RKO (cell line): Measurements from ENCODE around the gene AHDC1.

Source experiments
- DNase-seq: peaks from one replicate; pipeline ENCODE4 v3.0.0-alpha.2; 2016; ENCODE audit warnings: low spot score

The AHDC1 gene

DNA sequence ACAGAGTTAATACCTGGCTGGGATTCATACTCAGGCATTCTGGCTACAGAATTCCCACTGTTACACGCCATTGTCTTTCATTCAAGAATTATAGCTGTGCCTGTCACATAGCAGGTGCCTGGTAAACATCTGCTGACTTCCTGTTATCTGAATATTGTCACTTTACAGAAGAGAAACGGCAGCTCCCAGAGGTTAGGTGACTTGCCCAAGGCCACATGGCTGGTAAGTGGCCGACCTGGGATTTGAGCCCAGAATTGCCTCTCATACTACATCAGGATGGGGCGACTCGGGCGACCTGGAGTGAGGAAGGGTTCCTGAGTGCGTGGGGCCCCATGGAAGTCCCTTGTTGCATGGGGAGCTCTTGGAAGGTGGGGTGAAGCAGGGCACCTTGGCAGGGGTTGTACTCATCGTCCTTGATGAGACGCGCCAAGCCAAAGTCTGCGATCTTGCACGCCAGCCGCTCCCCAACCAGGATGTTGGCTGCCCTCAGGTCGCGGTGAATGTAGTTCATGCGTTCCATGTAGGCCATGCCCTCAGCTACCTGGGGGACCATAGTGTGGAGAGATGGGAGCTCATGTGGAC is 10.2 kb upstream of the AHDC1 start:
- DNase-seq = no peak

DNA sequence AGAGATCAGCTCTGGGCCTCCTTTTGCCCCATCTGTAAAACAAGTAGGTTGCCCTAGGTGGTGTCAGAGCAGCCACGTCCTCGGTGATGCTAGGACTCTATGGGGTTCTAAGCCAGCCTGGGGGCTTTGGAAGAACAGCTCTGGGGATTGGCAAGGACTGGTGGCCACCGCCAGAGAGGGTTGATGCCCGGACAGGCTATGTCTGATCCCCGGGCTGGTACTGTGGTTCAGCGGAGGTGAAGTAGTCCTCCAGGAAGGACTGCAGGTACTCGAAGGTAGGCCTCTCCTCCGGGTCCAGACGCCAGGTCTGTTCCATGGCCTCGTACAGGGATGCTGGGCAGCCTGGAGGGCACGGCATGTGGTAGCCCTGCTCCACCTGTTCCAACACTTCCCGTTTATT is 8.8 kb upstream of the AHDC1 start:
- no peak for DNase-seq

DNA sequence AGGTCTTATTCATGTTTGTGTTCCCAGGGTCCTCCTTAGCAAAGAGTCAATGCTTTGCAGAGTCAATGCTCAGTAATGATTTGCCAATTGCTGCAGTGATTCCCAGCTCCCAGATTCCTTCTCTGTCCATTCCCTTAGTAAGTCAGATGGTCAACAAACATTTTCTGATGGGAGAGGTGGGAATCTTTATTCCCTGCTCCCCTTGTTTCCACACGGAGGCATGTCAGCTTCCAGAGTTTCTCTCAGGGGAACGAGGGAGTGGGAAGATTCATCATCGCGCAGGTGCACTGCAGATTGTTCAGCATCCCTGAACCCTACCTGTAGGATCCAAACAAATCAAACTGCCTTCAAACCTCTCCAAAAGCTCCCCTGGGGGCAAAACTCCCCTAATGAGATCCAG is 7.5 kb upstream of the AHDC1 start:
- DNase-seq = no peak

DNA sequence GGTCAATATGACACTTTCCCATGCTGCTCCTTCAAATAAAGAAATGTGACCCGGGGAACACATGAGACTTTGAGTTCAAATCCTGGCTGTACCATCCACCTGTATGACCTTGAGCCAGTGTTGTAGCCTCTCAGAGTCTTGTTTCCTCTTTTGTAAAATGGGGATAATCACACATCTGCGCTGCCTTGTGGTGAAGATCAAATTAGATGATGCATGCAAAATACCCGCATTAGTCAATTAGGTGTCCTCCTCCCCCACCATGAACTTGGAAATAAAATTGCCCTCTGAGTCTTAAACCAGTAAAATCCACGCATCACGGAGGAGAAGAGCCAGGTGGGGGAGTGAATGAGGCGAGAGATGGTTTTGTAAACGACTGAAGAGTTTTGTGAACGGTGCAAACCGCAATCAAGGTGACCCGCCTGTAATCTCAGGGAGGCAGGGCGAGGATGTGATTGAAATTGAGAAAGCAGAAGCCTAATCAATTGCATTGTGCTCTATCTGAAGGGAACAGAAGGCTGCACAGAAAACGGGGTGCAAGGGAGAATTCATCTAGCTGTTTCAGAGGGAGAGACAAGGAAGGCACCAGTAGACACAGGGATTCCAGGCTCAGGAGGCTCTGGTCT is 5.8 kb upstream of the AHDC1 start:
- no peak for DNase-seq

DNA sequence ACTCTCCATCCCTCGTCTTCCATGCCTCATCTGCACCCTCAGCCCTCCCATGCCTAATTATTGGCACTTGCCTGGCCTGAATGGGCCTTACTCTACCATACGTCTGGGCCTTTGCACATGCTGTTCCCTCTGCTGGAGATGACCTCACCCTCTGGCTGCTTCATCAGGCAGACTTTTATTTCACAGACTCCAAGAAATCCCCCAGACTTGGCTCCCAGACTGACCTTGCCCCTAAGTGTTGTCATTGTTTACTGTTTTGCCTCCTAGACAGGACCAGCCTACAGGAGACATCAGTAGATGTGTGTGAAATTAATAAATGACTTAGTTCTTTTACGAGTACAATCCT is 5.2 kb upstream of the AHDC1 start:
- peak; percentile 19 for DNase-seq

DNA sequence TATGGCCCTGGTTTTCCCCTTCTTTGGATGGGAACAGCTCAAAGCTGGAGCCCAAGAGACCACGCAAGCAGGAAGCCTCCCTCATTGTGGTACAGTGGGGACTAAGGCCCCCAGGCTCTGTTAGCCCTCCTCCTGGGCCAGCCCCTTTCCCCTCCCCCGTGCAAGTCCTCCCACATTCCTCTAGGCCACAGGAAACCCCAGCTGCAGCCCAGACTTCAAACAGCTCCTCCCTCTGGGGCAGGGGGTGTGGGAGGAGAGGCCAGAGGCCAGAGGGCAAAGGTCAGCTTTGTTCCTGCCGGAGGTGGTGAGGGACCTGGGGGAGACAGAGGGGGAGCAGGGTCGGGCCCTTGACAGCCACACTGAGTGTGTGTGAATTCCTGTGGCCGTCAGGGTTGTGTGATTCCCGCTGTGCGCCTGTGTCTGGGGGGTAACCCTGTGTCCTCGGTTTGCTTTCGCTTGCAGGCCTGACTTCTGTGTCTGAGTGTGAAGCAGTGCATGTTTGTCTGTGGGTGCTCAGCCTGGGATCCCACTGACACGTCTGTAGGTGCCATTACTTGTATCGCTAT is 3.4 kb upstream of the AHDC1 start:
- DNase-seq = no peak

DNA sequence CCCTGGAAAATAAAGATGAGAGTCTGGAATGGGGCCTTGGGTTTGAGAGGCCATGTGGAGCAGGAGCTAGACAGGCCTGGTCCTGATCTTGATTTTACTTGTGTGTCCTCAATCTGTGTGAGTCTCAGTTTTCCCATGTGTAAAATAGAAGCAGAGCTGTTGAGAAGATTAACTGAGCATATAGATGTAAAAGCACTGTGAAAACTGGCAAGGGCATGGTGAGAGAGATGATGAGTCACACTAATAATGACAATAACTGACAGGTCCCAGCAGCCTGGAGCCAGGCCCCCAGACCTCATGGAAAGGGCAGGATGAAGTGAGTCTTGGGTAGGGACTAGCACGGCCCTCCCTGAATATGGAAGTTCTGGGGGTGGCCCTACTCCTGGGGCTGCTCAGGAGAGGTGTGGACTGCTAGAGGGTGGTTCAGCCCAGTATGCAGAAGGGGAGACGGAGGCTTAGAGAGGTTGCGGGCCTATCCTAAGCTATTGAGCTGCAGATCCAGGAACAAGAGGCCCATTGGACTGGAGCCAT is 2.8 kb upstream of the AHDC1 start:
- DNase-seq = peak; percentile 47

DNA sequence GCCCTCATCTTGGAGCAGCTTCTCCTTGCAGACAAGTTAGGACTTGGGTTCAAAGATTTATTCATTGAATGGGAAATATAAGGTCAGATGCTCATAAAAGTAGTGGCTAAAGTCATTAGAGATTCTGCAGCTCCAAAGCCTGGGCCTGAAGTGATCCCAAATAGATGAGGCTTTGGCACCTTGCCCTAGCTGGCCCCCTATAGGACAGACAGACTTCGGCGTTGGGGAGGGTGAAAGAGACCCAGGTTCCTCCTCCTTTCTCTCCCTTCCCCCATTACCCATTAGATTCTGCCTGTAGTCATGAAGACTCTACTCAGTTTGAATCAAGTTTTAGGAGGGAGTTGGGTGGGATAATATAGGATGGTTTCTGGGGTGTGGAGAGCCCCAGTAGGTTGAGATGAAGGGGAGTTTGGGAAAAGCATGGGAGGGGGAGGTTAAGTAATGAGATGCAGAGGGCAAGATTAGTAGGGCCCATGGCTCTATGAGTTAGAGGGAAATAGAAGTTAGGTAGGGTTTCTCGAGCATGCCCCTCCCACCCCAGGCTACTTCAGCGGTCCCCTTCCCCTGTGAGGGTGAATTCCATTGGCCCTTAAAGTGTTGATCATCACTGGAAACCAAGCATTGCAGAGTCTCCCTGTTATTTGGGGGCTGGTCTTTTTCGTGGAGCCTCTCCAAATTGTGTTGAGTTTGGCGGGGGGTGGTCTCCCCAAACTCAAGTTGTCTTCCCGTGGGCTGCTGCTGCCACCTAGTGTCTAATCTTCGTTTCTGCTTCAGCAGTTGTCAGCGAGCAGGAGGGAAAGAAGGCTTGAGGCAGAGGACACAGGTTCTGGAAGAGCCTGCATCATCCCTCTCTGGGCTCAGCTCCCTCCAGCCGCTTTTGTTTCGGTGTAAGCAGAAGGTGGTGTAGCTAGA is 2.1 kb upstream of the AHDC1 start:
- DNase-seq = peak; percentile 66

DNA sequence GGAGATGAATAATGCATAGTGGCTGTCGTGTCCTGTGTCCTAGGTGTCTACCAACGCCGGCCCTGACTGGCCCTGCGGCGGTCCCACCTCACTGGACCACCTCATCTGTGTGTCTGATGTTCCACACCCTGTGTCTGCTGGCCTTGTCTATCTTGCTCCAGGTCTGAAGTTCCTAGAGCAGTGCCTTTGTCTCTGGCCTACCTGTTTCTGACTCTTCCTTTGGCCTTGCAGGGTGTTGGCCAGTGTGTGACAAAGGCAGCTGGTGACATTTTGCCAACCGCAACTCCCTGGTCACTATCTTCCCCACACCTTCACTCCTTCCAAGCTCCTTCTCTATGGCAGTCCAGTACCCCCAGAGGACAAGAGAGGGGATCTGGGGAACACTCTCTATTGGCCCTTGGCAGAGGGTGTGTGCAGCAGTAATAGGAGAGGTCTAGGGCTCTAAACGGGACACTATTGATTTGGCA is 1.4 kb upstream of the AHDC1 start:
- DNase-seq = no peak

DNA sequence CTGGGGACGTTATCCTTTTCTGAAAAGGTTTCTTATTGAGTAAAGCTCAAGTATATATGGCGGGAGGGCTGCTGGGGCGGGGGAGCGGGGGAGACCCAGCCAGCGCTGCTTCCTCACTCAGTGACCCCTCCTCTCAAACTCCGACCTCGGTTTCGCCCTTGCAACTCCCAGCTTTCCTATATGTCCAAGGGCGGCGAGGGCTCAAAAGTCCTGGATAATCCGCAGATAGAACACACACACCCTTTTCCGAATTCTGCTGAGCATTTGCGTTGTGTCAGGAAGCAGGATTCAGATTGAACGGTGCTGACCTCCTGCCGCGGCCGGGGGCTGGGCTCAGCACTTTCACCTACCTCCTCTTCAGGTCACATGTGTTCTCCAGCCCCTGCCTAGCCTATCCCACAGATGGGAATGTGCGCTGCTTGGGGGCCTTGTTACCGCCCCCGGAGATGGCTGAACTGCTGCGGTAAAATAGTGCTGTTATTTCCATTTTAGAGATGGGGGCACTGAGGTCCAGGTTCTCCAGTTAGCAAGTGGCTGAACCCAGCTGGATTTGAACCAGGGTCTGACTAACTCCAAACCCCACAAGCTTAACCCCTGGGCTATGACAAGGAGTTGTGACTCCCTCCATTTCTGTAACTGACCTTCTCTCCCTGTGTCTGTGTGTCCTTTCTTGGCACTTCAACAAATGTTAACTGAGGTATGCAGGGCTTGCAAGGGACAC is 795 bp upstream of the AHDC1 start:
- DNase-seq = no peak

DNA sequence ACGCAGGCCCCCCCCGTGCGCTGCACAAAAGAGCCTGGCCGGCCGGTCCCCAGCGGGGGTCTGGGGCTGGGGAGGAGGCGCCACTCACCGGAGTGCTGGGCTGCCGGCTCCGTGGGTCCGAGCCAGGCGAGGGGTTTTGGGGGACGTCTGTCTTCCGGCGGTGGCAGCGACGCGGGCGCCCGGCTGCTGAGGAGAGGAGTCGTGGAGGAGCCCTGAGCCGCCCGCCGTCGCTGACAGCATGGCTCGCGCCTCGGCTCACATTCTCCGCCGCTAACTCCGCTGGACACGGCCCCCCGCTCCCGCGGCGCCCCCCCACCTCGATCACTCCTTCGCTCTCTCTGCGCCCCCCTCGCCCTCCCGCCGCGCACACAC is 649 bp downstream of the AHDC1 start:
- peak; percentile 27 for DNase-seq

DNA sequence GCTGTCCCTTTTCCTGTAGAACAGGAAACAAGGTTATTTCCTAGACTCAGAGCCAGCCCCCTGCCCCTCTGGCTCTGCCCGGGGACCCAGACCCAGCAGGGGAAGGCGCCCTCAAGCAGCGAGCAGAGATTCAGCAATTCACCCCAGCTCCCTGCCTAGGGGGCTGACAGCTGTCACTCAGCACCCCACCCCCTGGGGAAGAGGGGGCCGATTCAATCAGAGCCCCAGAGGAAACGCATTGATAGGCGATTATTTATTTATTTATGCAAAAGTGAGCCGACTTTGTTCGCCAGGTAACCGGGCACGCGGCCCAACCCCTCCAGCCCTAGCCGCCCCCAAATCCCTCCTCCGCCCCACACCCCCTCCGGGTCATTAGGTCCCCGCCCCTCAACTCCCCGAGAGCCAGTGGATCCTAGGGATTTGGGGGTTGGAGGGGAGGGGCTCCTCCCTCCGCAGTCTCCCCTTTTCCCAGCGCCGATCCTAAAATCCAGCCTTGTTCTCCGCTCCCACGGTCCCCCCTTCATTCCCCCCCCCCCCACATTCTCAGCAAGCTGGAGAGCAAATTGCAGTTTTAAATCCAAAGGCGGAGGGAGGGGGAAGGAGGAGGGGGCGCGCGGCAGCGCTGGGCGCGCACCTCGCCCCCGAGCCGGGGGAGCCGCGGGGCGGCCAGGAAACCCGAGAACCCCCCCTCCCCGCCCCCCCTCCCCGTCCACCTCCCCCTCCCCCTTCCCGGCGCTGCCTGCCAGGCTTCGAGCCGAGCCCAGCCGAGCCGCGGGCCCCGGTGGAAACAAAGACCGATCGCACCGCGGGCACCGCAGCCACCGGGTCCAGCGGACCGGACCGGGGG is 1.3 kb downstream of the AHDC1 start:
- DNase-seq = no peak

DNA sequence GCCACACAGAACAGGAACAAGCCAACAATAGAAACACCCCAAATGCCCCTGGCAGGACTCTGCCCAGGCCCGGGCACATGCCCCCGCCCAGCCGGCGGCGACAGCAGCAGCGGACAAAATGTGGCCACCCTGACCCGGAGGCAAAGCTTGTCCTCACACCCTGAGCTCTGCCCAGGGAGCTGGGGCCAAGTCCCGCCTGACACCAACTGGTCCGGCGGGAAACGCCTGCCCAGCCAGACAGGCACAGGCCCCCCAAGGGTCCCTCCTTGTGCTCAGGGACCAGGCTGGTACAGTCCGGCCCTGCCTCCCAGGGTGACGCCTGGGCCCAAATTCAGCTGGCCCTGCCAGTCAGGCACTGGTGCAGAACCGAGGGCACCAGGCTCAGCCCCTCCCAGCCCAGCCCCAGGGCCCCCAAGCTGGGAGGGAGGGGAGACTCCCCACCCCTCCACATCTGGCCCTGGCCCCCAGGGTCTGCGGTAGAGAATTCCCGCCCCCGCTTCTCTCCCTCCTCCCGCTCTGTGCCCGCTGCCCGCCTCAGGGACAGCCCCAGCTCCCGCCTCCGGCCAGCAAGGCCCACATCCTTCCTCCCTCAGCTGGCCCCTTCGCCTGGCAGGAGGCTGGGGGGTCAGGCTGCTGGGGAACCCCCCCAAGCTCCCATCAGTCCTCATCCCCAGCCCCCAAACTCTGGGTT is 2.0 kb downstream of the AHDC1 start:
- DNase-seq = no peak

DNA sequence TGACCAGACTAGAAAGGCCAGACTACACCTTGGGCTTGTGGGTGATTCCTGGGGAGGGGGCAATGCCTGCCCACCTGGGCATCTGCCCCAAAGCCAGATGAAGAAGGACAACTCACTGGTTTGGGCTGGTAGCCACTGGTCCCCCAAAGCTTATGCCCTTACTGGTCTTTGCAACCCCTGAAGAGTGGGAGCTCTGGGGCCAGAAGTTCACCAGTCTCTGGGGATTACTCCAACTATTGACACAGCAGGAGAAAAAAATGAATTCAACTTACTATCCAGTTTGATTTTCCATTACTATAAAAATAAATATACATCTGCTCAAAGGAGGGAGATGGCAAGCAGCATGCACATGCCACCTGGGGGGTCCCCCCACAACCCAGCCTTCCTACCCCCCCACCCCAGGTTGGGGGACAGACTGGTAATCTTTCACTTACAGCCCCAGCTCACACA is 2.6 kb downstream of the AHDC1 start:
- no peak for DNase-seq

DNA sequence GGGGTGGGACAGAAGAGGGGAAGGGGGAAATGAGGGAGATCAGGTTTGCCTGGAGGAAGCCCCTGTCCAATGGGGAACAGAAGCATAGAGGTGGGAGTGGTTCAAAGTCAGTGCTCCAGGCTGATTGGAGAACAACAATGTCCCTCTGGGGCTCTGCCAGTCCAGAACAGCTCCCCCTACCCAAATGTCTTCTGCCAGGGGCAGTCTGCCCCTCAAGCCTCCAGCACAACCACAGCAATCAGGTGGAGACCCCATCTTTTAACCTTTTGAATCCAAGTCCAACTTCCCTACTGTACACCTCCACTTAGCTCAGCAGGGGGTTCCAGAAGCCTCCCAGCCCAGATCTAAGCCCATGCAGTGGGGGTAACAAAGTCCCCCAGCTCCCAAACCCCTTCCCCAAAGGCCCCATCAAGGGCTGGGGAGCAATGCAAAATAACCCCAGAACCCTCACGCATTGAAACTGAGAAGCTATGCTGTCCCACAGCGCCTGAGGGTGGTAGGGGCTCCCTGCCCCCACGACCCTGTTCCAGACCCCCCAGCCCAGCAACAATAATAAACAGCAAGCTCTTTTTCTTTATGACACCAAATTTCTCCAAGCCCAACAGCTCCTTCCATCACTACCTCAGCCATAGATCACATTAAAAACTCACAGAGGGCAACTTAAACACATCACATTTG is 3.3 kb downstream of the AHDC1 start:
- no peak for DNase-seq

DNA sequence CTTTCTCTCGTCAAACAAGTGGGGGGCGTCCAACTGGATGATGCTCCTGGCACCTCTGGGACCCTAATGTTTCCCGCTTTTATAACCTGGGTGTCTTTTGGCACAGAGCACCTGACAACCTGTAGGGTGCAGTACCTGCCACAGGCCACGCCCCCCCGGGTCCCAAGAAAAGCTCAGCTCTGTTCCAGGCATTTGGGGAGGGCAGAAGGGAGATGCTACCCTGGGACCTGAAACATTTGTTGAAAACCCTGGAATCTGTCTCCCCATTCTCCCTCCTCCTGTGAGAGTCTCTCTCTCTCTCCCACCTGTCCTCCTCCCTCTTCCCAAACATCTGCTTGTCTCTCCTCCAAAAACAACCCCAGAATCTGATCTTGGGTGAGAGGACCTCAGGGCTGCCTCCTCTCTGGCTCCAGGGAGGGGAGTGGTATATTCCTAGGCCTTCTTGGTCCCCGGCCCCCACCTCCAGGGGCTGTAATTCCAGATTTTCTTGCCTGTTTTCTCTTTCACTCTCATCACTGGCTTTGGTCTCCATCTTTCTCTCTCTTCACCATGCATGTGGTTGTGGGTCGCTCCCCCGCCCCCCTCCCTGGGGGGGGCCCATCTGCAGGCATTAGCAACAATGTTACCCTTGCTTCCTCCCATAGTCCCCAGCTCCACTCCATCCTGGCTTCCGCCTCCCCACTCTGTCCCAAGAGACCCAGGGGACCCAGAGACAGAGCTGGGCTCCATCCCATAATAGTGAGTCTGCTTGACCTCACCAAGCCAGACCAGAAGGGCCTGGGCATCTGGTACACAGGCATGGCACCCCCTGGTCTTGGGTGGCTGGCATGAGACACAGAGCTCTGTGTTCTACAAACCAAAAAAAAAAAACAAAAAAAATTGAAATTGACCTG is 4.1 kb downstream of the AHDC1 start:
- DNase-seq = no peak

DNA sequence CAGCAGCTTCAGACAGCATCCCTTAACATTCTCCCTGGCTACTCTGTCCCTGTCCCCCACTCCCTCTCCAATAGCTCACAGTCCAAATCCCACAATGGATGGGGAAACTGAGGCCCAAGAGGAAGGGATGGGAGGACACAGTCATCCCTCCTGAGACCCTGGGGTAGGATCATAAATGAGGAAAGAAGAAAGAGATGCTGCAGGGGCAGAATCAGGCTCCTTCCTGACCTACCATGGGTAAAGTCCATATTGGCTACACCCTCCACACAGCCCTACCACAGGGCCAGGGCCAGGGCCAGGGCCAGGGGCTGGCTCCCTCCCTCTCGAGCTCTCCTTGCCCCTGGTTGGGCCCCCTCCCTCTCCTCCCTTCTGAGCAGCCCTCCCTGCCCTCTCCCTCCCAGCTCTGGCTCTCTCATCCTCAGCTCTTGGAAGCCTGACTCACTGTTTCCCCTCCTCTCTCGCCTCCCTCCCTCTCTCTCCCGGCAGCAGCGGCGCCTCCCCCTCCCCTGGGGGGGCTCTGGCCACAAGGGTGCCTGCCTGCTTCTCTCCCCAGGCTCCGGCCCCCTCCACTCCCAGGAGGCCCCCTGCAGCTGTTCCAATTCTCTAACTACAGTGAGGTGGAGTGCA is 4.9 kb downstream of the AHDC1 start:
- DNase-seq = no peak

DNA sequence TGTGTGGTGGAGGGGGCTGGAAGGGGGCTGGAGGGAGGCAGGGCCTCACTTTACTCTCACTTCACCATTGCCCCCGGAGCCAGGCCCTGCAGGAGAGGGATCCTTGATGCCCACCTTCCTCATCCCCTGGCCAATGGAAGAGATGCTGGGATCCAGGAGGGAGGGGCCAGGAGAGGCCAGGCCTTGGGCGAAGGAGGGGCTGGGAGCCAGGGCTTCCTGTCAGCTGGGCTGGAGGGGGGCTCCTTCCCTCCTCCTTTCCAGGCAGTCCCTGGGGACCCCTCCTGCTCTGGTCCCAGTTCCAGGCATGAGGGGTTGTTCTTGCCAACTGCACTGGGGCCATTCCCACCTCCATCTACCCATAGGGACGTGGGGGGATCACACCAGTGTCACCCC is 5.7 kb downstream of the AHDC1 start:
- DNase-seq = no peak
